ENCODE data around the gene ASMTL.
"Not testable (repeated sequence)": the region's sequence is repeated elsewhere in the genome, so short reads cannot be mapped to it uniquely, and the experiment has no call there.

Gene ASMTL

DNA sequence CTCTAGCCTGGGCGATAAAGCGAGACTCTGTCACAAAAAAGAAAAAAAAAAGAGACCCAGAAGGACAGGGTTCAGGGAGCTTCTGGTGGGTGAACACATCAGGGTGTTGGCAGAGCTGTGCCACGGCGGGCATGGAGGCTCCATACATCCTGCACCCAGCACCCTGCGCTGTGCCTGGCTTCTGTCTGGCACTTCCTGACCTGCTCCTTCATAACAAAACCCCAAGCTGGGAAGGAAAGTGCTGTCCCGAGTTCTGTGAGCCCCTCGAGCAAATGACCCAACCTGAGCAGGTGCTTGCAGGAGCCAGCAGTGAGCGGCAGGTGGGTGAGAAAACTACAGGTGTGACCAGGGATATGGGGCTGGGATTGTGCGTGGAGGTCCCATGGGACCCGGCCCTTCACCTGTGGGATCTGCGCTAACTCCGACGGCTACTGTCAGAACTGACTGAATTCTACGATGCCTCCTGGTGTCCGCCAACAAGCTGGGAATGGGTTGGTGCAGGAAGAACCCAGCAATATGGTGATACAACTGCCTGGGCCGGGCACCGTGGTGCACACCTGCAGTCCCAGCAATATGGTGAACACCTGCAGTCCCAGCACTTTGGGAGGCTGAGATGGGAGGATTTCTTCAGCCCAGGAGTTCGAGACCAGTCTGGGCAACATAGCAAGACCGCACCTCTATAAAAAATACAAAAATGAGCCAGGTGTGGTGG is 18.9 kb downstream of the ASMTL start:
- no peak for DNase-seq

DNA sequence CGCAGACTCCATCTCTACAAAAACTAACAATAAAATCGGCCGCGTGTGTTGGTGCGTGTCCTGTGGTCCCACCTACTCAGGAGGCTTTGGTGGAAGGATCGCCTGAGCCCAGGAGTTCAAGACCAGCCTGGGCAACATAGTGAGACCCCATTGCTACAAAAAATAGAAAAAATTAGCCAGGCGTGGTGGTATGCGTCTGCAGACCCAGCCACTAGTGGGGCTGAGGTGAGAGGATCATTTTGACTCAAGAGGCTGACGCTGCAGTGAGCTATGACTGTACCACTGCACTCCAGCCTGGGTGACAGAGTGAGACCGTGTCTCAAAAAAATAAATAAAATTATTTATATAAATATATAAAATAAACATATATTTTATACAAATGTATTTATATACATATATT is 22.3 kb downstream of the ASMTL start:
- no peak for DNase-seq

DNA sequence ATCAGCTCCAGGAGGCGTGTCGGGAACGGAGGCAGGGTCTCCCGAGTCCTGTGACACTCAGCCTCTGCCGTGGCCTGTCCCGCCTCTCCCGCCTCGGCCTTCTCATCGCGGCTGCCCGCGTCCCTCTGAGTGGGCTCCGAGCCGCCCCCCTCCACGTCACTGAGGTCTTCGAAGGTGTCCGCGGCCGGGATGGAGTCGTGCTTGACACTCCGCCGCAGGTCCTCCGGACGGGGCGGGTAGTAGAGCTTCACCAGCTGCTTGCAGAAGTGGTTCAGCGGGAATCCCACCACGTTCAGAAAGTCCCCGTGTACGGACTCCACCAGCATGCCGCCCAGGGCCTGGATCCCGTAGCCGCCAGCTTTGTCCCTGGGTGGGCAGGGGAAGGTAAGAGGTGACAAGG is 25.0 kb downstream of the ASMTL start:
- no peak for DNase-seq

DNA sequence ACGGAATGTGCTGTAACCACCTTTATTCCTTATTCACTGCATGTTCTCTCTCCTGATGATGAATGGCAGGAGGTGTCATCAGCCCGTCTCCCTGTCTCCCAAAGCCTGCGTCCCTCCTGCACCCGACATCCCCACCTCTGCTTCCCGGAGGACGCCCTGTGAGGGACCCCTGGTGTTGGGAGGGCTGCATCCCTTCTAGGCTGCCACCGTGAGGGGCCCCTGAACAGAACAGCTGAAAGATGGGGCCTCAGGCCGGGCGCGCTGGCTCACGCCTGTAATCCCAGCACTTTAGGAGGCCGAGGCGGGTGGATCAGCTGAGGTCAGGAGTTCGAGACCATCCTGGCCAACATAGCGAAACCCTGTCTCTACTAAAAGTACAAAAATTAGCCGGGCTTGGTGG is 26.4 kb downstream of the ASMTL start:
- not testable (repeated sequence) for DNase-seq

DNA sequence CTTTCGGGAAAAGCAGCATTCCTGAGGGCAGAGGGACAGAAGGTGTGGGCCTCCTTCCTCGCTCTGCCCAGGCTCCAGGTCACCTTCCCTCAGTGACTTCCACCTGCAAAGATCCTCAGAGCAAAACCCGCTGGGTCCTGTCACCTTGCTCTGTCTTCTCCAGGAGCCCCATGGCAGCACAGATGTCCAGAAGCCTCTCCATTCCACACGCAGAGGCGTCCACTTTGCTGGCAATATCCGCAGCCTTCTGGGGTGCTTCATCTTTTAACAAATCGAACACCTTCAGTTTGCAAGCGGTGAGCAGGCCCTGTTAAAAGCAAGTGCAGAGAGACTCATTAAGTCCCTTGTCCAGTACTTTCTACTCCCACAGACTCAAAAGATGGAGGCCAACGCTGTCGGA is 27.3 kb downstream of the ASMTL start:
- DNase-seq: no peak

DNA sequence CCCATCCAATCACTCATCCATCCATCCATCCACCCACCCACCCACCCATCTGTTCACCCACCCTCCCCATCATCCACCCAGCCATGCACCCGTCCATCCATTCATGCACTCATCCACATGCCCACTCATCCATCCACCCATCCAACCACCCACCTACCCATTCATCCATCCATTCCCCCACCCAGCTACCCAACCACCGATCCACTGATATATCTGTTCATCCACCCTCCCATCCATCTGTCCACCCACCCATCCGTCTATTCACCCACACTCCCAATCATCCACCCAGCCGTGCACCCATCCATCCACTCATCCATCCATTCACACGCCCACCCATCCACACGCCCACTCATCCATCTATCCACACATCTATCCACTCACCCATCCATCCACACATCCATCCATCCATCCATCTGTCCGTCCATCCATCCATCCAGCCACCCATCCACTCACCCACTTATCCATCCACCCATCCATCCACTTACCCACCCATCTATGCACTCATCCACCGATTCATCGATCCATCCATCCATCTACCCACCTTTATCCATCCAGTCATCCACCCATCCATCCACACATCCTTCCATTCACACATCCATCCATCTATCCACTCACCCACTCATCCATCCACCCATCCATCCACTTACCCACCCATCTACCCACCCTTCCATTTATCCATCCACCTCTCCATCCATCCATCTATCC is 28.4 kb downstream of the ASMTL start:
- no peak for DNase-seq

DNA sequence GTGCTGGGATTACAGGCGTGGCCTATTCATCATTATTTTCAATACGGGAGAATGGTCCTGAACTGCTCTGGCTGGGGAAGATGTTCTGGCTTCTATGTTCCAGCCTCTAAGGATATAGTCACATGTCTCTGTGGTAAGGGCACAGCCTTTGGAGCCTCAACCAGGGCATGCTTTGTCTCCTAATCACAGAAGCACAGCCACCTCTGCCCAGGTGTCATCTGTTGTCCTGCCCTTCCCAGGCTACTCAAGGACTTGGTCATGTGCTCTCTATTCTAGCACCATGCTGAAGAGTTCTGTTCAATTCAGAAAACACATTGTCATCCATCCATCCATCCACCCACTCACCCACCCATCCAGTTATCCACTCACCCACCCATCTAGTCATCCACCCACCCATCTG is 29.5 kb downstream of the ASMTL start:
- DNase-seq: no peak

DNA sequence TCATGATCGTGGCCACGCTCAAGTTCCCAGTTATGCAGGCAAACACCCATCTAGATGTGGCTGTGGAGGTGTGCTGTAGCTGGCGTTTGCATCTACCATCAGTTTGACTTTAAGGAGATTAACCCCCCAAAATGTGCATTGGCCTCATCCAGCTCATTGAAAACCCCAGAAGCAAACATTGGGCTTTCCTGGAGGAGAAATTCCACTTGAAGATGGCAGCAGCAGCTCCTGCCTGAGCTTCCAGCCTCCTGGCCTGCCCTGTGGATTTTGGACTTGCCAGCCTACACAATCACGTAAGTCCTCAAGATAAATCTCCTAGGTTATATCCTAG is 30.6 kb downstream of the ASMTL start:
- DNase-seq: no peak

DNA sequence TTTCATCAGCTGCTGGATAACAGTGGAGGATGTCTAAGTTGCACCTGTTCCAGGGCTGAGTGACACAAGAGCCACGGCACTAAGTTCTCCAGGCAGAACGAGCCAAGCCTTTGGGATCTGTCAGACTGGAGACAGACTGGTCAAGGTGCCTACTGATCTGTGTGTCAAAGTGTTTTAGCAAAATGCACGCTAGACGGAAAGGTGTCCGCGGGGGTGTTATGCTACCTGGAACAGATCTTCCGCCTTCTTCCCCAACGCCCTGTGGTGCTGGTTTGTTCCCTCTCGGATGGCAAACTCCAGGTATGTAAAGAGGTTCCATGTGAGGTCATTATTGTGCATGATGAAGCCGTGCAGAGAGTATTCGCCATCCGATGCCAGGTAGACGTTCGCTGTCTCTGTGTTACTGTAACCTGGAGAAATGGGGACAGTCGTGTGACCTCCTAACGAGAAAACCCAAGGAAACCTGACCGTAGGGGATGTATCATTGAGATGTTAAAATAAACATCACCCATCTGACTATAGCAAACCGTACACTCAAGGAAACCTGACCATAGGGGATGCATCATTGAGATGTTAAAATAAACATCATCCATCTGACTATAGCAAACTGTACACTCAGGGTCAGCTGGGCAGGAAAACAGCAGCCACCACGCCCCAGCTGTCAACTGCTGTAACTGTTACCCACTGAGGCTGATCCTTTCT is 31.1 kb downstream of the ASMTL start:
- no peak for DNase-seq

DNA sequence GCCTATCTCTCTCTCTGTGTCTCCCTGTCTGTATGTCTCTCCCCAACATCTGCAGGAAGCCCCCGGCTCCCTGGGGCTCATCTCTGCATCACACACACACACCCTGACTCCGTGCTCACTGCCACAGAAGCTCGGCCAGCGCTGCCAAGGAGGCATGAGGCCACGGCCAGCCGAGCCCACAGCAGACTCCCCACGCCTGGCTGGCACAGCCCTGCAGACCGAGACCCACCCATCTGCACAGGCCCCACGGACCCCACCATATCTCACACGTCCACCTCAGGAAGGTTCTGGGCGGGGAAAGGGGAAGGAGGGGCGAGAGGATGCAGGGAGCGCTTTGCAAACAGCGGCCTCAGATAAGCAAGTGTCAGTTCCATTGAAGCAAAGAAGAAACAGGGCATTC is 32.3 kb downstream of the ASMTL start:
- DNase-seq: no peak

DNA sequence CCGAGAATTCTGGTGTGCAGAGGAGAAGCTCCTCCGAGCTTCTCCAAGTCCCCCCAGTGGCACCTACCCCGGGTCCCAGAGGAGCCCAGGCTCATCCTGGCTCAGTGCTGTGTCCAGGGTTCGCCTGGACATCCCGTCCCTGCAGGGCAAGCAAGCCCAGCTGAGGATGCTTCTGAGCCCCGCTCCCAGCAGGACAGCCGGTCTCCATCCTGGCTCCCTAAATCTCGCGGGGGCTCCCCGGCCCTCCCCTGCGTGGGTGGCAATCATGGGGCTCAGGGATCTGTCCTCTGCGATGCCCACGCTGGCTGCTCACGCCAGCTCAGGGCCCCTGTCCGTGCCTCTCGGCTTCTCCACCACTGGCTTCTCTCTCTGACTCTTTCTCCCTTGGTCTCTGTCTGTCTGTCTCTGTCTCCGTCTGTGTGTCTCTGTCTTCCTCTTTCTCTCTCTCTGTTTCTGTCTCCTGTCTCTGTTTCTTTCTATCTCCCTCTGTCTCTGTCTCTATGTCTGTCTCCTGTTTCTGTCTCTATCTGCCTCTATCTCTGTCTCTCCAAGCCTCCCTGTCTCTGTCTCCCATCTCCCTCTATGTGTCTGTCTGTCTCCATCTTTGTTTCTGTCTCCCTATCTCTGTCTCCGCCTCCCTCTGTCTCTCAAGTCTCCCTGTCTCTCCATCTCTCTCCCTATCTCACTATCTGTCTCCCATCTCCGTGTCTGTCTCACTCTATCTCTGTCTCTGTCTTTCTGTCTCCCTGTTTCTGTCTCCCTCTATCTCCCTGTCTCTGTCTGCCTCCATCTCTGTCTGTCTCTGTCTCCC is 33.0 kb downstream of the ASMTL start:
- DNase-seq: no peak

DNA sequence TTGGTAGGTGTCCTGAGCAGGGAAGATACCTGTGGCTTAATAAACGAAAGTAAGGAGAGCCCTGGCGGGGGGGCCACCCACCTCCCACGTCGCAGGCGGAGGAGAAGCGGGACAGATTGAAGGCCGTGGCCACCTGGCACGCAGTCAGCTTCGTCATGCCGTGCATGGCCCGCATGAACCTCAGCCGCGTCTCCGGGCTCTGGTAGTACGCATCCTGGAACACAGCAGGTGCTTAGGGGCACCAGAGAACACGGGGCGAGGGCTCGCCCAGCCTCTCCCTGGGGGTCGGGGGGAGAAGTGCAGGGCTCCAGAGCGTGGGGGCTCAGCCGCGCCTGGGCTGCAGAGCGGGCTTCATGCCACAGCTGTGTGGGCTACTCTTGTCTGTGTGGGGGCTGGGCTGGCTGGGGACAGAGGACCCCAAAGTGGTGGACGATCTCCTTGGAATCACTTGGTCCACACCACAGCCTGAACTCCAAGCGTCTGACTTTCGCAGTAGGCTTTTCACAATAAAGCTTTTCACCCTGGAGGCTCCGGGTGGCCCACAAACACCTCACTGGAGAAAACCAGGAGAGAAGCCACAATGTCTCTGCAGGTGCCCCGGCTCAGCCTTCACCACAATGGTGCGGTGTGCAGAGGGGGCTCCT is 33.7 kb downstream of the ASMTL start:
- no peak for DNase-seq

DNA sequence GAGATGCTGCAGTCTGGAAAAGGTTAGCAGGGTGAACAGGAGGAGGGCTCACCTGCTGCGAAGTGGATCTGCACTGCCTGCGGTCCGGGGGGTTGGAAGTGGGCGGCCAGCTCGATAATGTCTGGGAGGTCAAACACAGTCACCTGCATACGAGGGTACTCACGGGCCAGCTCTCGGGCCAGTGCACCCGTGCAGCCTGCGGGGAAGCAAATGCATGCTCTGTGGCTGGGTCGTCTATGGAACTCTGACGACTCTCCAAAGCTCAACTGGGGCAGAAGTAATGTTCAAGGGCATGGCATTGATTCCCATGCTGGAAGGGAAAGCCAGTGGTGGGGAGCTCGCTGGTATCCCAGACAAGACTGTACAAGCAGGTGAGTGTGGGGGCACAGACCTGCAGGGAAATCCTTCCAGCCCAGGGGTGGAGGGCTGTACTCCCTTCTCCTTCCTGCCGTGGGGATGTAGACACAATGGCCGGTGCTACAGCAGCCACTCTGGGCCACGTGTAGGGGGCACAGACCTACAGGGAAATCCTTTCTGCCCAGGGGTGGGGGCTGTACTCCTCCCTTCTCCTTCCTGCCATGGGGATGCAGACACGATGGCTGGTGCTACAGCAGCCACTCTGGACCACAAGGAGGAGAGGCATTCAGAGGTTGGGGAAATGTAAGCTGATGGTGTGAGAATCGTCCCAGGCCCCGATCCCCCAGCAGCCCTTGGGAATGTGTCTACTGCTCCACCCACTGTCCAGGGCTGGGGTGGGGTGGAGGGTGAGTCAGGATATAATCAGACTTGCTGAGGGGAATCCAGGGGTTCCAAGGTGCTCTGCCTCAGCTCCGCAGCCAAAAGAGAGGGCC is 34.6 kb downstream of the ASMTL start:
- no peak for DNase-seq

DNA sequence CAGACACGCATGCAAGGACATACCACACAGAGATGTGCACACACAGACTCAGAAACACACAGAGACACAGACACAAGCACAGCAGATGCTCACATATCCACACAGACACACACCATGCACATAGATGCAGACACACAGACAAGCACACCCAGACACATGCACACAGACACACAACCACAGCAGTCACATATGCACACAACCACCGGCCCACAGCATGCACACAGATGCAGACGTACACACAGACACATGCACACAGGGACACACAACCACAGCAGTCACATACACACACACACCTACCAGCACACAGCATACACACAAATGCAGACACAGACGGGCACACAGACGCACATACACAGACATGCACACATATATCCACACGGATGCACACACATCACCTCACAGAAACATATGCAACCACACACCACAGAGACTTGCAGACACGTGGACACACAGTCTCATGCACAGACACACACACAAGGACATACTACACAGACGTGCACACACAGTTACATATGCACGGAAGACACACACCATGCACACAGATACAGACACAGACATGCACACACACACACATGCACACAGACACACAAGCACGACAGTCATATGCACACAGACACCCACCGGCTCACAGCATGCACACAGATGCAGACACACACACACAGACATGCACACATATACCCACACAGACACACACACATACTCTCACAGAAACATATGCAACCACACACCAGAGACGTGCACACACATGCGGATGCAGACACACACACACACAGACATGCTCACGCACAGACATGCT is 35.5 kb downstream of the ASMTL start:
- DNase-seq: no peak

DNA sequence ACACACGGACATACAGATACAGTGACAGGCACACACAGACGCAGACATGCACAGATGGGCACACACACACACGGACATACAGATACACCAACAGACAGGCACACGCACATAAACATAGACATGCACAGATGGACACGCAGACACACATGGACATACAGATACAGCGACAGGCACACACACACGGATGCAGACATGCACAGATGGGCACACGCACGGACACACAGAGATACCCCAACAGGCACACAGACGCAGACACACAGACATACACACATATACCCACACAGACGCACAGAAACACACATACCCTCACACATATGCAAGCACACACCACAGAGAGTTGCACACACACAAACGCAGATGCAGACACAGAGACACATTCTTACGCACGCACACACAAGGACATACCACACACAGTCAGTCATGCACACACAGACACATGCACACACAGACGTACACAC is 36.4 kb downstream of the ASMTL start:
- no peak for DNase-seq

DNA sequence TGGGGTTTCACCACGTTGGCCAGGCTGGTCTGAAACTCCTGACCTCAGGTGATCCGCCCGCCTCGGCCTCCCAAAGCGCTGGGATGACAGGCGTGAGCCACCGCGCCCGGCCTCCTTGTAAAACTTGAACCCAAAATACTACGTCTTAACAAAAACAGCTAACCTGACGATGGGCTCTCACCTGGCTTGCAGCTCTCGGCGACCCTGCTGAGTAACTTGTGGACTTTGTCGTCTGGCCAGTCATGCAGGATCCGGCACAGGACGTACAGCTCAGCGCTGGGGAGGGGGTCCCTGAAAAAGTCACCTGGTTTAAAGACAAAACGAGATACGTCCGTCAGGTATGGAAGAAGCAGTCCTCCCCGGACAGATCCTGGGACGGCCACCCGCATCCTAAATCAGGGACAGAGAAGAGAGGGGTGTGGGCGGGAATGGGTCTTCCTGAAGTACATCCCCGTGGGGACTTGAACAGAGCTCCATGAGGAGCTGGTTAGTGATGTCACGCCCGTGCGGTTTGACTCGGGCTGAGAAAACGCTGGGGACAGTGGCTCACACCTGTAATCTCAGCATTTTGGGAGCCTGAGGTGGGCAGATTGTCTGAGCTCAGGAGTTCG is 40.1 kb downstream of the ASMTL start:
- no peak for DNase-seq

DNA sequence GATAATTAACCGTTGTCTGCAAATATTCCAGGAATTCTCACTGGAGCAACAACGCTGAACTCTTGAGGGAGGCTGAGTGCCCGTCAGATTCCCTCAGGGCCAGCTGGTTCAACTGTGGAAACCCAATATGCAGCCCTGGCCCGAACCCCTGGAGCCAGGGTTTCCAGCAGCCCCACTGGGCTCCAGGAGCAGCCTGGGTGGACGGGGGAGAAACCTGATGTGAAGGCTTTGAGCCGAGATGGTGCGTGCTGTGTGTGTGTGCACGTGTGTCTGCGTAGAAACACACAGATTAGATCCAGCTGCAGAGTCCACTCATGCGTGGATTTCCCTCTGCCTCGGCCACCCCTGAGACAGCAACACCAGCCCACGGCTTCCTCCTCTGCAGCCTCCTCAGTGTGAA is 41.4 kb downstream of the ASMTL start:
- no peak for DNase-seq

DNA sequence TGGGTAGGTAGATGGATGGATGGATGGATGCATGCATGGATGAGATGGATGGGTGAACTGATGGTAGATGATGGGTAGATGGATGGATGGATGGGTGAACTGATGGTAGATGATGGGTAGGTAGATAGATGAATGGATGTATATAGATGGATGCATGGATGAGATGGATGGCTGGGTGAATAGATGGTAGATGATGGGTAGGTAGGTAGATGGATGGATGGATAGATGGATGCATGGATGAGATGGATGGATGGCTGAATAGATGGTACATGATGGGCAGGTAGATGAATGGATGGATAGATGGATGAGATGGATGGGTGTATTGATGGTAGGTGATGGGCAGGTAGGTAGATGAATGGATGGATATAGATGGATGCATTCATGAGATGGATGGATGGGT is 45.7 kb downstream of the ASMTL start:
- DNase-seq: no peak

DNA sequence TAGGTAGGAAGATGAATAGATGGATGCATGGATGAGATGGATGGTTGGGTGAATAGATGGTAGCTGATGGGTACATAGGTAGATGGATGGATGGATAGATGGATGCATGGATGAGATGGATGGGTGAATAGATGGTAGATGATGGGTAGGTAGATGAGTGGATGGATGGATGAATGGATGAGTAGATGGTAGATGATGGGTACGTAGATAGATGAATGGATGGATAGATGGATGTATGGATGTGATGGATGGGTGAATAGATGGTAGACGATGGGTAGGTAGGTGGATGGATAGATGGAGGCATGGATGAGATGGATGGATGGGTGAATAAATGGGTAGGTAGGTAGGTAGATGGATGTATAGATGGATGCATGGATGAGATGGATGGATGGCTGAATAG is 46.9 kb downstream of the ASMTL start:
- not testable (repeated sequence) for DNase-seq

DNA sequence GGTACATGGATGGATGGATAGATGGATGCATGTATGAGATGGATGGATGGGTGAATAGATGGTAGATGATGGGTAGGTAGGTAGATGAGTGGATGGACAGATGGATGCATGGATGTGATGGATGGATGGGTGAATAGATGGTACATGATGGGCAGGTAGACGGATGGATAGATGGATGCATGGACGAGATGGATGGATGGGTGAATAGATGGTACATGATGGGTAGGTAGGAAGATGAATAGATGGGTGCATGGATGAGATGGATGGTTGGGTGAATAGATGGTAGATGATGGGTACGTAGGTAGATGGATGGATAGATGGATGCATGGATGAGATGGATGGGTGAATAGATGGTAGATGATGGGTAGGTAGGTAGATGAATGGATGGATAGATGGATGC is 48.8 kb downstream of the ASMTL start:
- DNase-seq: not testable (repeated sequence)

DNA sequence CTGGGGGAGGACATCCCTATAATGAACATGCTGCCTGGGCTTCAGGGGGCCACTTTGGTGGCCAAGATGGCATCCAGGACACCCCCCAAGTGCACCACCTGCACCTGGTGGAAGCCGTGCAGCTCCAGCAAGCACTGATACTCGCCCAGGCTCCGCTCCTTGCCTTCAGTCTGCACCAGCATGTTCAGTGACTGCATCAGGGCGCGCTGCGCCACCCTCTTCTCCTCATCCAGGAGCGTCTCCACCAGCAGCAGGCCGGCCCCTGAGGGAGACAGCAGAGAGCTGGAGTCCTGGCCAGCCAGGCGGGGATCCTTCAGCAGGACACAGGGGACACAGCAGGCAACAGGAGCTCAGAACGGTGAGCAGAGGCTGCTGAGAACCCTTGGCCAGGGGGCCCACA is 49.5 kb downstream of the ASMTL start:
- DNase-seq: no peak
